HepG2 (cell line): Measurements from ENCODE around the gene SFPQ. TPM values are rescaled to one million over a fixed set of nuclear protein-coding genes. Genes with fewer than 3 reads are reported as not detected.
"Not testable (repeated sequence)": the region's sequence is repeated elsewhere in the genome, so short reads cannot be mapped to it uniquely, and the experiment has no call there.

ENCODE experiments used
- ATAC-seq: fragments of 200-7000 bp; cut with Tn5 transposase; 3 replicates; pipeline ENCODE4 v1.9.1; 2020; ENCODE audit warnings: mild to moderate bottlenecking, moderate library complexity
- BruUV-seq: library from RNA; stranded (reverse); fragments of 400-500 nt; replicated peaks from 2 replicates; lab custom pipeline; 2021; lab: Mats Ljungman, UMichigan
- CTCF ChIA-PET: fragments of 300-600 bp; formaldehyde crosslinking; extraction: SDS; loops from one replicate; lab custom pipeline; 2021; ENCODE audit warnings: low total read pairs, inconsistent platforms, low intra/inter-chr PET ratio; lab: Yijun Ruan, JAX
- POLR2A ChIA-PET: fragments of 350-600 bp; sonication (Branson Sonifier 250); formaldehyde crosslinking; loops from one replicate; lab custom pipeline; 2020; ENCODE audit warnings: antibody characterized with exemption, inconsistent platforms; lab: Yijun Ruan, JAX
- DNase-seq: peaks from one replicate; pipeline ENCODE4 v3.0.0-alpha.2; 2015; ENCODE audit warnings: low spot score
- FAIRE-seq: peaks from 3 replicates; lab custom pipeline; 2011; peaks lifted over from hg19 to GRCh38; lab: Jason Lieb, UNC
- H2AFZ ChIP-seq: one replicate; pipeline ENCODE4 v1.6.1; 2011; ENCODE audit warnings: low read length, inconsistent platforms
- H3K27ac ChIP-seq: fragments of 300-600 bp; 3 replicates; pipeline ENCODE4 v1.8.0; 2011; ENCODE audit warnings: mixed run types, mild to moderate bottlenecking, mixed read lengths, low read length, inconsistent platforms; ENCODE audit not compliant: insufficient read depth; ENCODE audit errors: extremely low read length
- H3K27me3 ChIP-seq, 2 experiments: fragments of 200-600 bp in 1 of 2; 2 replicates in 1 of 2; 3 replicates in 1 of 2; pipeline versions ENCODE4 v1.6.0 to v1.8.0; 2011; ENCODE audit warnings: low read length in 2 of 2, mild to moderate bottlenecking in 2 of 2, moderate library complexity in 2 of 2, inconsistent platforms in 1 of 2; ENCODE audit not compliant: insufficient read depth in 2 of 2, control insufficient read depth in 1 of 2
- H3K36me3 ChIP-seq, 2 experiments: fragments of 200-600 bp in 1 of 2; replicated peaks in 1 of 2; 2 replicates in 1 of 2; 3 replicates in 1 of 2; pipeline versions ENCODE4 v1.5.1 to v1.8.0; 2011; ENCODE audit warnings: low read length in 2 of 2, inconsistent platforms in 1 of 2; ENCODE audit not compliant: insufficient read depth in 2 of 2, control insufficient read depth in 1 of 2
- H3K4me1 ChIP-seq: 2 replicates; pipeline ENCODE4 v1.5.1; 2012; ENCODE audit warnings: low read length, inconsistent platforms; ENCODE audit not compliant: insufficient read depth
- H3K4me2 ChIP-seq: 2 replicates; pipeline ENCODE4 v1.6.0; 2011; ENCODE audit warnings: low read depth, low read length, inconsistent platforms
- H3K4me3 ChIP-seq, 3 experiments: fragments of 200-600 bp in 1 of 3; sonication (generic), shearing (Covaris generic) in 1 of 3; replicated peaks in 1 of 3; 2 replicates each; pipeline ENCODE4 v1.5.1; 2011 to 2016; ENCODE audit warnings: low read length in 3 of 3, inconsistent platforms in 2 of 3, low read depth in 2 of 3, mild to moderate bottlenecking in 2 of 3, control low read depth in 1 of 3, mixed read lengths in 1 of 3; ENCODE audit not compliant: insufficient read depth in 1 of 3
- H3K79me2 ChIP-seq: one replicate; pipeline ENCODE4 v1.6.1; 2011; ENCODE audit warnings: low read length, inconsistent platforms; ENCODE audit not compliant: insufficient read depth
- H3K9ac ChIP-seq: 2 replicates; pipeline ENCODE4 v1.6.0; 2011; ENCODE audit warnings: mild to moderate bottlenecking, low read depth, low read length, inconsistent platforms; ENCODE audit not compliant: insufficient read depth
- H3K9me3 ChIP-seq: 2 replicates; pipeline ENCODE4 v1.5.1; 2012; ENCODE audit warnings: mild to moderate bottlenecking, low read length
- H4K20me1 ChIP-seq: 2 replicates; pipeline ENCODE4 v1.6.0; 2011; ENCODE audit warnings: inconsistent platforms, mild to moderate bottlenecking, low read length, moderate library complexity; ENCODE audit not compliant: insufficient read depth
- CEBPB ChIP-seq: IDR thresholded peaks from 2 replicates; pipeline ENCODE4 v1.6.1; 2011; ENCODE audit warnings: low read depth, low read length, improper control_type of control experiment, borderline replicate concordance
- FOXJ3 ChIP-seq: sonication (generic); formaldehyde crosslinking; IDR thresholded peaks from 2 replicates; pipeline ENCODE4 v1.4.0; 2020; ENCODE audit warnings: missing genetic modification reagents, mild to moderate bottlenecking, borderline replicate concordance
- GZF1 ChIP-seq: sonication (generic); formaldehyde crosslinking; IDR thresholded peaks from 2 replicates; pipeline ENCODE4 v1.5.1; 2020; ENCODE audit warnings: mild to moderate bottlenecking, missing genetic modification reagents
- MLX ChIP-seq: IDR thresholded peaks from 2 replicates; pipeline ENCODE4 v1.6.1; 2016
- PTBP1 ChIP-seq: fragments of 200-400 bp; formaldehyde crosslinking; IDR thresholded peaks from 2 replicates; pipeline ENCODE4 v1.6.1; 2018; ENCODE audit warnings: low read length, low read depth; ENCODE audit not compliant: poor library complexity, severe bottlenecking
- WGBS: methylation state at CpG from one replicate; pipeline ENCODE4 v1.1.6; 2017; ENCODE audit warnings: low lambda C conversion rate; 5-methylcytosine and 5-hydroxymethylcytosine counted together
- in situ Hi-C: cut with HindIII; loops from 2 replicates; pipeline ENCODE4 v1.10.0; 2017; ENCODE audit warnings: low pct_unique_long_range_greater_than_20kb; ENCODE audit not compliant: extremely low pct_ligation_motif_present
- intact Hi-C: fragments of 100-400 bp; cut with micrococcal nuclease; formaldehyde crosslinking; loops from one replicate; pipeline ENCODE4 v1.10.0; 2022; ENCODE audit not compliant: unreplicated experiment
- polyA plus RNA-seq, 8 experiments: library from polyadenylated mRNA; depleted of rRNA in 3 of 8; stranded (reverse) in 7 of 8; unstranded in 1 of 8; fragments of >200 nt; fragmentation: Illumina TruSeq in 4 of 8; extraction: Trizol in 4 of 8; gene quantifications; 2 replicates each; pipeline versions ENCODE4 v1.2.1 to v1.2.3, GENCODE V29; 2011 to 2016; ENCODE audit warnings: low read depth in 4 of 8, missing spikeins in 1 of 8, mixed read lengths in 1 of 8; ENCODE audit not compliant: insufficient read depth in 1 of 8
- total RNA-seq, 5 experiments: library from RNA; depleted of rRNA; stranded (reverse); fragments of >200 nt; fragmentation: Illumina TruSeq; extraction: Trizol; gene quantifications; 2 replicates each; pipeline ENCODE4 v1.2.3, GENCODE V29; 2016; ENCODE audit warnings: low read depth in 1 of 5

SFPQ gene
- total and polyA plus RNA-seq, 2 of the 13 experiments (the other 11 are each of a cell fraction or from before 2014, with no cell fraction given), result 101 to 292 TPM

DNA sequence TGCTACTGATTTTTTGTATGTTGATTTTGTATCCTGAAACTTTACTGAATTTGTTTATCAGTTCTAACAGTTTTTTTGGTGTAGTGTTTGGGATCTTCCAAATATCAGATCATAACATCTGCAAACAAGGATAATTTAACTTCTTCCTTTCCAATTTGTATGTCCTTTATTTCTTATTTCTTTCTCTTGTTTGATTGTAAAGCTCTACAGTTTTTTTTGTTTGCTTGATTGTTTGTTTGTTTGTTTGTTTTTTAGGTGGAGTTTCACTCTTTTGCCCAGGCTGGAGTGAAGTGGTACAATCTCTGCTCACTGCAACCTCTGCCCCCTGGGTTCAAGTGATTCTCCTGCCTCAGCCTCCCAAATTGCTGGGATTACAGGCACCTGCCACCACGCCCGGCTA is 43.8 kb upstream of the SFPQ start:
- CTCF ChIA-PET, ATAC-seq: not testable (repeated sequence)
- WGBS, result 35% methylated on average over 2 of the region's 2 CpGs

DNA sequence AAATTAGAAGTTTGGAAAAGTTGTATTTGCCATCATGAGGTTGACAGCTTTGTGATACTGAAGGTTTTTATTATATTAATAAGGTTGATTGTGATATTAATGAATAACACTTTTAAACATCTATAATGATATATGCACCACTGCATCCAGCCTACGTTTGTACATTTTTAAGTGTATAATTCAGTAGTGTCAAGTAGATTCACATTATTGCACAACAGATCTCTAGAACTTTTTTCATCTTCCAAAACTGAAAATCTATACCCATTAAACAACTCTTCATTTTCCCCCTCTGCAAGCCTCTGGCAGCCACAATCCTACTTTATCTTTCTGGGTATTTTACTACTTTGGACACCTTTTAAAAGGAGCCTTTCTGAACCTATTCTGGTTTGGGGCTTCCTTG is 38.3 kb upstream of the SFPQ start:
- ATAC-seq, result no peak
- Histone ChIP-seq H3K9ac (no peak overlapping the region), H4K20me1 (no peaks in the 10 kb centered on the region), H3K4me2 (no peak overlapping the region), H2AFZ (no peak overlapping the region)
- BruUV-seq, result no TSS peak
- 7% methylated on average over 1 of the region's 1 CpG for WGBS
- no peak for DNase-seq
- TF ChIP-seq CEBPB (peak; percentile 9; the same call in 1 of the 2 replicates), MLX (no peak), PTBP1 (no peak), FOXJ3 (CRISPR knock-in tag) (no peak), GZF1 (CRISPR knock-in tag) (no peak)
- TF ChIP-seq, all 625 proteins: peak for 1
- Histone ChIP-seq H3K27me3 (no peaks in the 10 kb centered on the region), H3K4me1 (no peaks in the 10 kb centered on the region), H3K27ac (no peak overlapping the region), H3K4me3 (no peak overlapping the region), H3K9me3 (no peaks in the 10 kb centered on the region), H3K79me2 (no peaks in the 10 kb centered on the region), H3K36me3 (no peaks in the 10 kb centered on the region)
- FAIRE-seq, result no peak
- in situ Hi-C loops, result no loop called here
- ChIA-PET POLR2A (no interaction called here), CTCF (no interaction called here)
- intact Hi-C loops, result no loop called here

More for the DNA sequence above, 43.8 kb upstream of the SFPQ start:
- H2AFZ ChIP-seq, intact Hi-C loops, H3K27ac ChIP-seq, H3K4me2 ChIP-seq, DNase-seq, H3K9me3 ChIP-seq, BruUV-seq, FAIRE-seq, H3K36me3 ChIP-seq, H3K9ac ChIP-seq, H3K4me1 ChIP-seq, H3K79me2 ChIP-seq, H4K20me1 ChIP-seq, POLR2A ChIA-PET, in situ Hi-C loops, H3K4me3 ChIP-seq, H3K27me3 ChIP-seq: not testable (repeated sequence)
